HepG2 (cell line): Measurements from ENCODE around the gene SREBF1. TPM values are rescaled to one million over a fixed set of nuclear protein-coding genes. Genes with fewer than 3 reads are reported as not detected.

Experiments
- ATAC-seq: fragments of 200-7000 bp; cut with Tn5 transposase; 3 replicates; pipeline ENCODE4 v1.9.1; 2020; ENCODE audit warnings: mild to moderate bottlenecking, moderate library complexity
- BruUV-seq: library from RNA; stranded (reverse); fragments of 400-500 nt; replicated peaks from 2 replicates; lab custom pipeline; 2021; lab: Mats Ljungman, UMichigan
- CTCF ChIA-PET: fragments of 300-600 bp; formaldehyde crosslinking; extraction: SDS; loops from one replicate; lab custom pipeline; 2021; ENCODE audit warnings: low total read pairs, inconsistent platforms, low intra/inter-chr PET ratio; lab: Yijun Ruan, JAX
- POLR2A ChIA-PET: fragments of 350-600 bp; sonication (Branson Sonifier 250); formaldehyde crosslinking; loops from one replicate; lab custom pipeline; 2020; ENCODE audit warnings: antibody characterized with exemption, inconsistent platforms; lab: Yijun Ruan, JAX
- DNase-seq: peaks from one replicate; pipeline ENCODE4 v3.0.0-alpha.2; 2015; ENCODE audit warnings: low spot score
- FAIRE-seq: peaks from 3 replicates; lab custom pipeline; 2011; peaks lifted over from hg19 to GRCh38; lab: Jason Lieb, UNC
- H2AFZ ChIP-seq: one replicate; pipeline ENCODE4 v1.6.1; 2011; ENCODE audit warnings: low read length, inconsistent platforms
- H3K27ac ChIP-seq: fragments of 300-600 bp; 3 replicates; pipeline ENCODE4 v1.8.0; 2011; ENCODE audit warnings: mixed run types, mild to moderate bottlenecking, mixed read lengths, low read length, inconsistent platforms; ENCODE audit not compliant: insufficient read depth; ENCODE audit errors: extremely low read length
- H3K27me3 ChIP-seq, 2 experiments: fragments of 200-600 bp in 1 of 2; 2 replicates in 1 of 2; 3 replicates in 1 of 2; pipeline versions ENCODE4 v1.6.0 to v1.8.0; 2011; ENCODE audit warnings: low read length in 2 of 2, mild to moderate bottlenecking in 2 of 2, moderate library complexity in 2 of 2, inconsistent platforms in 1 of 2; ENCODE audit not compliant: insufficient read depth in 2 of 2, control insufficient read depth in 1 of 2
- H3K36me3 ChIP-seq, 2 experiments: fragments of 200-600 bp in 1 of 2; replicated peaks in 1 of 2; 2 replicates in 1 of 2; 3 replicates in 1 of 2; pipeline versions ENCODE4 v1.5.1 to v1.8.0; 2011; ENCODE audit warnings: low read length in 2 of 2, inconsistent platforms in 1 of 2; ENCODE audit not compliant: insufficient read depth in 2 of 2, control insufficient read depth in 1 of 2
- H3K4me1 ChIP-seq: 2 replicates; pipeline ENCODE4 v1.5.1; 2012; ENCODE audit warnings: low read length, inconsistent platforms; ENCODE audit not compliant: insufficient read depth
- H3K4me2 ChIP-seq: 2 replicates; pipeline ENCODE4 v1.6.0; 2011; ENCODE audit warnings: low read depth, low read length, inconsistent platforms
- H3K4me3 ChIP-seq, 3 experiments: fragments of 200-600 bp in 1 of 3; sonication (generic), shearing (Covaris generic) in 1 of 3; replicated peaks in 1 of 3; 2 replicates each; pipeline ENCODE4 v1.5.1; 2011 to 2016; ENCODE audit warnings: low read length in 3 of 3, inconsistent platforms in 2 of 3, low read depth in 2 of 3, mild to moderate bottlenecking in 2 of 3, control low read depth in 1 of 3, mixed read lengths in 1 of 3; ENCODE audit not compliant: insufficient read depth in 1 of 3
- H3K79me2 ChIP-seq: one replicate; pipeline ENCODE4 v1.6.1; 2011; ENCODE audit warnings: low read length, inconsistent platforms; ENCODE audit not compliant: insufficient read depth
- H3K9ac ChIP-seq: 2 replicates; pipeline ENCODE4 v1.6.0; 2011; ENCODE audit warnings: mild to moderate bottlenecking, low read depth, low read length, inconsistent platforms; ENCODE audit not compliant: insufficient read depth
- H3K9me3 ChIP-seq: 2 replicates; pipeline ENCODE4 v1.5.1; 2012; ENCODE audit warnings: mild to moderate bottlenecking, low read length
- H4K20me1 ChIP-seq: 2 replicates; pipeline ENCODE4 v1.6.0; 2011; ENCODE audit warnings: inconsistent platforms, mild to moderate bottlenecking, low read length, moderate library complexity; ENCODE audit not compliant: insufficient read depth
- GABPB1 ChIP-seq: IDR thresholded peaks from 2 replicates; pipeline ENCODE4 v1.6.1; 2016; ENCODE audit warnings: mild to moderate bottlenecking, missing genetic modification reagents, moderate library complexity, missing compliant biosample characterization
- SETDB1 ChIP-seq: sonication (generic); formaldehyde crosslinking; IDR thresholded peaks from 2 replicates; pipeline ENCODE4 v1.5.1; 2020; ENCODE audit warnings: missing genetic modification reagents, mild to moderate bottlenecking, borderline replicate concordance
- SNRNP70 ChIP-seq: fragments of 200-400 bp; formaldehyde crosslinking; IDR thresholded peaks from 2 replicates; pipeline ENCODE4 v1.6.1; 2017; ENCODE audit warnings: mild to moderate bottlenecking, low read depth, low read length, moderate library complexity
- ZNF260 ChIP-seq: sonication (generic); formaldehyde crosslinking; IDR thresholded peaks from 2 replicates; pipeline ENCODE4 v1.4.0; 2020; ENCODE audit warnings: missing genetic modification reagents, low read depth, mild to moderate bottlenecking, borderline replicate concordance
- ZNF33B ChIP-seq: sonication (generic); formaldehyde crosslinking; IDR thresholded peaks from 2 replicates; pipeline ENCODE4 v1.5.1; 2020; ENCODE audit warnings: mild to moderate bottlenecking, missing genetic modification reagents
- ZNF546 ChIP-seq: sonication (generic); formaldehyde crosslinking; conservative IDR thresholded peaks from 2 replicates; pipeline ENCODE4 v1.8.1; 2023; ENCODE audit warnings: mild to moderate bottlenecking, missing genetic modification reagents
- ZNF780A ChIP-seq: sonication (generic); formaldehyde crosslinking; IDR thresholded peaks from 2 replicates; pipeline ENCODE4 v1.8.0; 2022; ENCODE audit warnings: mild to moderate bottlenecking, missing genetic modification reagents, moderate library complexity
- WGBS: methylation state at CpG from one replicate; pipeline ENCODE4 v1.1.6; 2017; ENCODE audit warnings: low lambda C conversion rate; 5-methylcytosine and 5-hydroxymethylcytosine counted together
- in situ Hi-C: cut with HindIII; loops from 2 replicates; pipeline ENCODE4 v1.10.0; 2017; ENCODE audit warnings: low pct_unique_long_range_greater_than_20kb; ENCODE audit not compliant: extremely low pct_ligation_motif_present
- intact Hi-C: fragments of 100-400 bp; cut with micrococcal nuclease; formaldehyde crosslinking; loops from one replicate; pipeline ENCODE4 v1.10.0; 2022; ENCODE audit not compliant: unreplicated experiment
- polyA plus RNA-seq, 8 experiments: library from polyadenylated mRNA; depleted of rRNA in 3 of 8; stranded (reverse) in 7 of 8; unstranded in 1 of 8; fragments of >200 nt; fragmentation: Illumina TruSeq in 4 of 8; extraction: Trizol in 4 of 8; gene quantifications; 2 replicates each; pipeline versions ENCODE4 v1.2.1 to v1.2.3, GENCODE V29; 2011 to 2016; ENCODE audit warnings: low read depth in 4 of 8, missing spikeins in 1 of 8, mixed read lengths in 1 of 8; ENCODE audit not compliant: insufficient read depth in 1 of 8
- total RNA-seq, 5 experiments: library from RNA; depleted of rRNA; stranded (reverse); fragments of >200 nt; fragmentation: Illumina TruSeq; extraction: Trizol; gene quantifications; 2 replicates each; pipeline ENCODE4 v1.2.3, GENCODE V29; 2016; ENCODE audit warnings: low read depth in 1 of 5
- TF ChIP-seq, protein P1 (sequence below): sonication (generic); formaldehyde crosslinking; IDR thresholded peaks from 2 replicates; pipeline ENCODE4 v1.4.0; 2020; ENCODE audit warnings: missing genetic modification reagents, borderline replicate concordance
- TF ChIP-seq, protein P2 (sequence below): sonication (generic); formaldehyde crosslinking; IDR thresholded peaks from 2 replicates; pipeline ENCODE4 v1.5.0; 2020; ENCODE audit warnings: mild to moderate bottlenecking, missing genetic modification reagents, borderline replicate concordance

SREBF1 gene
- total and polyA plus RNA-seq, 2 of the 13 experiments (the other 11 are each of a cell fraction or from before 2014, with no cell fraction given) = 34.3 to 38.0 TPM

DNA sequence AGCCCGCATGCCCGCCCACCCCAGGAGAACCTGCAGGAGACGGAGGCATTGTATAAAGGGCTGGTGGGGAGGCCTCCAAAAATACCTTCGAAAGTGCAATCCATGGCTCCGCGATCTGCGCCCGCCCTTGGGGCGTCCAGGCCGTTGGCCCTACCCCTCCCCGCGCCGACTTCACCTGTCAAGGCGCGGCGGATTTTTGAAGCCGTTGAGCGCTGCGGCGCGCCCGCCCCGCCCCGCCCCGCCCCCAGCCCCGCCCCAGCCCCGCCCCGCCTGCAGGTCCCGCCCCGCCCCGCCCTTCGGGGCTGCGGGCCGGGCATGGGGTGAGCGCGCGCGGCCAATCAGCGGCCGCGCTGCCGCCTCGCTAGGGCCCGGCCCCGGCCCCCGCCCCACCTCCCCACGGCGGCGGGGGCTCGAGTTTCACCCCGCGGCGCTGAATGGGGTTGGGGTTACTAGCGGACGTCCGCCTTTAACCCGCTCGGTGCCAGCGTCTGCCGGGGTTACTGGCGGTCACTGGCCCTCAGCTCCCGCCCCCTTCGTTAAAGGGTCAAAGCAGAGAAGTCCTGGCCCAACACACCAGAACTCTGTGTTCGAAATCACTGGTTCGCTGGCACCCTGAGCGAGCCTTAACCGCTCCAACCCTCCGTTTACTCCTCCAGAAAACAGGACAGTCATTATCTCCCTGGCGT, 13.2 kb downstream of the SREBF1 start (continued):
- no peak for TF ChIP-seq ZNF546 (CRISPR knock-in tag)
- no peak for TF ChIP-seq SETDB1 (CRISPR knock-in tag)

DNA sequence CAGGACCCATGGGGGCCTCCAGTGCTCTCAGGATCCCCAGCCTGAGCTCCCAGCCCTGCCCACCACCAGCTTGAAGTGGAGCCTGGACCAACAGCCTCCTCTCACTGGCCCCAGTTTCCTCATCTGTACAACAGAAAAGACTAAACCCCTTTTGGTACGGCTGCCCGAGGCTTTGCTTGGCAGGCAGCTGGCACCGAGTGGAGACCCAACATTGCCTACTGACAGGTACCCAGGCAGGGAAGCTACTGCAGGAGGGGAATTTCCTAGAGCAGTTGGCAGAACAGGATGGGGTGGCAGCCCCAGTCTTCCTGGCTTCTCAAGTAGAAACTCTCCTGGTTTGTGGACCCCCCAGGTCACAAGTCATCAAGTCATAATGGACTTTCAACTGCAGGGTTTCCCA, 14.2 kb downstream of the SREBF1 start:
- FAIRE-seq (no peak), ATAC-seq (no peak), DNase-seq (no peak)
- ChIA-PET CTCF (no interaction called here), POLR2A (interaction anchor here (1.5 to 8.6 kb wide), 2 partner anchors 8 to 15 kb away, joined by 3 to 69 read pairs; partner anchors contain the start of gene SREBF1)
- intact Hi-C loops (no loop called here), in situ Hi-C loops (no loop called here)
- WGBS = 85% methylated on average over 2 of the region's 3 CpGs
- Histone ChIP-seq H3K4me3 (peak overlapping the region in 2 of 3 experiments; percentile 29 to 69; a peak in 3 of 6 replicates), H4K20me1 (peaks cover 67% of the 10 kb centered on the region), H3K4me1 (peaks cover 92% of the 10 kb centered on the region), H3K9ac (peak overlapping the region; percentile 48), H3K79me2 (peaks cover 68% of the 10 kb centered on the region), H3K27ac (peak overlapping the region; percentile 53), H3K36me3 (peaks cover 39 to 63% of the 10 kb centered on the region in 2 experiments), H3K4me2 (peak overlapping the region; percentile 76), H2AFZ (no peak overlapping the region), H3K27me3 (no peaks in the 10 kb centered on the region), H3K9me3 (no peaks in the 10 kb centered on the region)
- no TSS peak for BruUV-seq
- TF ChIP-seq SNRNP70 = no peak
- TF ChIP-seq, protein P1, sequence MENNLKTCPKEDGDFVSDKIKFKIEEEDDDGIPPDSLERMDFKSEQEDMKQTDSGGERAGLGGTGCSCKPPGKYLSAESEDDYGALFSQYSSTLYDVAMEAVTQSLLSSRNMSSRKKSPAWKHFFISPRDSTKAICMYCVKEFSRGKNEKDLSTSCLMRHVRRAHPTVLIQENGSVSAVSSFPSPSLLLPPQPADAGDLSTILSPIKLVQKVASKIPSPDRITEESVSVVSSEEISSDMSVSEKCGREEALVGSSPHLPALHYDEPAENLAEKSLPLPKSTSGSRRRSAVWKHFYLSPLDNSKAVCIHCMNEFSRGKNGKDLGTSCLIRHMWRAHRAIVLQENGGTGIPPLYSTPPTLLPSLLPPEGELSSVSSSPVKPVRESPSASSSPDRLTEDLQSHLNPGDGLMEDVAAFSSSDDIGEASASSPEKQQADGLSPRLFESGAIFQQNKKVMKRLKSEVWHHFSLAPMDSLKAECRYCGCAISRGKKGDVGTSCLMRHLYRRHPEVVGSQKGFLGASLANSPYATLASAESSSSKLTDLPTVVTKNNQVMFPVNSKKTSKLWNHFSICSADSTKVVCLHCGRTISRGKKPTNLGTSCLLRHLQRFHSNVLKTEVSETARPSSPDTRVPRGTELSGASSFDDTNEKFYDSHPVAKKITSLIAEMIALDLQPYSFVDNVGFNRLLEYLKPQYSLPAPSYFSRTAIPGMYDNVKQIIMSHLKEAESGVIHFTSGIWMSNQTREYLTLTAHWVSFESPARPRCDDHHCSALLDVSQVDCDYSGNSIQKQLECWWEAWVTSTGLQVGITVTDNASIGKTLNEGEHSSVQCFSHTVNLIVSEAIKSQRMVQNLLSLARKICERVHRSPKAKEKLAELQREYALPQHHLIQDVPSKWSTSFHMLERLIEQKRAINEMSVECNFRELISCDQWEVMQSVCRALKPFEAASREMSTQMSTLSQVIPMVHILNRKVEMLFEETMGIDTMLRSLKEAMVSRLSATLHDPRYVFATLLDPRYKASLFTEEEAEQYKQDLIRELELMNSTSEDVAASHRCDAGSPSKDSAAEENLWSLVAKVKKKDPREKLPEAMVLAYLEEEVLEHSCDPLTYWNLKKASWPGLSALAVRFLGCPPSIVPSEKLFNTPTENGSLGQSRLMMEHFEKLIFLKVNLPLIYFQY (CRISPR knock-in tag) = no peak
- 0 out of 2 replicates have a peak, but pooled peaks have one; percentile 3 for TF ChIP-seq ZNF33B (CRISPR knock-in tag)
- no peak for TF ChIP-seq ZNF780A
- TF ChIP-seq ZNF260 (CRISPR knock-in tag) = no peak
- no peak for TF ChIP-seq GABPB1
- TF ChIP-seq, protein P2, sequence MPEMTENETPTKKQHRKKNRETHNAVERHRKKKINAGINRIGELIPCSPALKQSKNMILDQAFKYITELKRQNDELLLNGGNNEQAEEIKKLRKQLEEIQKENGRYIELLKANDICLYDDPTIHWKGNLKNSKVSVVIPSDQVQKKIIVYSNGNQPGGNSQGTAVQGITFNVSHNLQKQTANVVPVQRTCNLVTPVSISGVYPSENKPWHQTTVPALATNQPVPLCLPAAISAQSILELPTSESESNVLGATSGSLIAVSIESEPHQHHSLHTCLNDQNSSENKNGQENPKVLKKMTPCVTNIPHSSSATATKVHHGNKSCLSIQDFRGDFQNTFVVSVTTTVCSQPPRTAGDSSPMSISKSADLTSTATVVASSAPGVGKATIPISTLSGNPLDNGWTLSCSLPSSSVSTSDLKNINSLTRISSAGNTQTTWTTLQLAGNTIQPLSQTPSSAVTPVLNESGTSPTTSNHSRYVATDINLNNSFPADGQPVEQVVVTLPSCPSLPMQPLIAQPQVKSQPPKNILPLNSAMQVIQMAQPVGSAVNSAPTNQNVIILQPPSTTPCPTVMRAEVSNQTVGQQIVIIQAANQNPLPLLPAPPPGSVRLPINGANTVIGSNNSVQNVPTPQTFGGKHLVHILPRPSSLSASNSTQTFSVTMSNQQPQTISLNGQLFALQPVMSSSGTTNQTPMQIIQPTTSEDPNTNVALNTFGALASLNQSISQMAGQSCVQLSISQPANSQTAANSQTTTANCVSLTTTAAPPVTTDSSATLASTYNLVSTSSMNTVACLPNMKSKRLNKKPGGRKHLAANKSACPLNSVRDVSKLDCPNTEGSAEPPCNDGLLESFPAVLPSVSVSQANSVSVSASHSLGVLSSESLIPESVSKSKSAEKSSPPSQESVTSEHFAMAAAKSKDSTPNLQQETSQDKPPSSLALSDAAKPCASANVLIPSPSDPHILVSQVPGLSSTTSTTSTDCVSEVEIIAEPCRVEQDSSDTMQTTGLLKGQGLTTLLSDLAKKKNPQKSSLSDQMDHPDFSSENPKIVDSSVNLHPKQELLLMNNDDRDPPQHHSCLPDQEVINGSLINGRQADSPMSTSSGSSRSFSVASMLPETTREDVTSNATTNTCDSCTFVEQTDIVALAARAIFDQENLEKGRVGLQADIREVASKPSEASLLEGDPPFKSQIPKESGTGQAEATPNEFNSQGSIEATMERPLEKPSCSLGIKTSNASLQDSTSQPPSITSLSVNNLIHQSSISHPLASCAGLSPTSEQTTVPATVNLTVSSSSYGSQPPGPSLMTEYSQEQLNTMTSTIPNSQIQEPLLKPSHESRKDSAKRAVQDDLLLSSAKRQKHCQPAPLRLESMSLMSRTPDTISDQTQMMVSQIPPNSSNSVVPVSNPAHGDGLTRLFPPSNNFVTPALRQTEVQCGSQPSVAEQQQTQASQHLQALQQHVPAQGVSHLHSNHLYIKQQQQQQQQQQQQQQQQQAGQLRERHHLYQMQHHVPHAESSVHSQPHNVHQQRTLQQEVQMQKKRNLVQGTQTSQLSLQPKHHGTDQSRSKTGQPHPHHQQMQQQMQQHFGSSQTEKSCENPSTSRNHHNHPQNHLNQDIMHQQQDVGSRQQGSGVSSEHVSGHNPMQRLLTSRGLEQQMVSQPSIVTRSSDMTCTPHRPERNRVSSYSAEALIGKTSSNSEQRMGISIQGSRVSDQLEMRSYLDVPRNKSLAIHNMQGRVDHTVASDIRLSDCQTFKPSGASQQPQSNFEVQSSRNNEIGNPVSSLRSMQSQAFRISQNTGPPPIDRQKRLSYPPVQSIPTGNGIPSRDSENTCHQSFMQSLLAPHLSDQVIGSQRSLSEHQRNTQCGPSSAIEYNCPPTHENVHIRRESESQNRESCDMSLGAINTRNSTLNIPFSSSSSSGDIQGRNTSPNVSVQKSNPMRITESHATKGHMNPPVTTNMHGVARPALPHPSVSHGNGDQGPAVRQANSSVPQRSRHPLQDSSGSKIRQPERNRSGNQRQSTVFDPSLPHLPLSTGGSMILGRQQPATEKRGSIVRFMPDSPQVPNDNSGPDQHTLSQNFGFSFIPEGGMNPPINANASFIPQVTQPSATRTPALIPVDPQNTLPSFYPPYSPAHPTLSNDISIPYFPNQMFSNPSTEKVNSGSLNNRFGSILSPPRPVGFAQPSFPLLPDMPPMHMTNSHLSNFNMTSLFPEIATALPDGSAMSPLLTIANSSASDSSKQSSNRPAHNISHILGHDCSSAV (CRISPR knock-in tag) = no peak
